HepG2 (cell line): ENCODE data around the gene CIITA. TPM values are rescaled to one million over a fixed set of nuclear protein-coding genes. Genes with fewer than 3 reads are reported as not detected.
A peak's percentile ranks its signal among the peaks of the same experiment; 100 is the strongest.

ENCODE experiments used
- CBX5 ChIP-seq: sonication (generic); formaldehyde crosslinking; IDR thresholded peaks from 2 replicates; pipeline ENCODE4 v1.4.0; 2020; ENCODE audit warnings: missing genetic modification reagents, borderline replicate concordance
- FOXA3 ChIP-seq: IDR thresholded peaks from 2 replicates; pipeline ENCODE4 v1.6.1; 2016; ENCODE audit warnings: missing genetic modification reagents, missing compliant biosample characterization
- GFI1 ChIP-seq: sonication (generic); formaldehyde crosslinking; IDR thresholded peaks from 2 replicates; pipeline ENCODE4 v1.5.0; 2020; ENCODE audit warnings: missing genetic modification reagents, mild to moderate bottlenecking, borderline replicate concordance
- KMT2A ChIP-seq: sonication (generic); formaldehyde crosslinking; IDR thresholded peaks from 2 replicates; pipeline ENCODE4 v1.4.0; 2020; ENCODE audit warnings: missing genetic modification reagents
- LCORL ChIP-seq, 2 experiments: fragments of 450-650 bp in 1 of 2; sonication (generic) in 1 of 2; formaldehyde crosslinking in 1 of 2; IDR thresholded peaks; 2 replicates each; pipeline versions ENCODE4 v1.5.0 to v1.6.1; 2017 to 2020; ENCODE audit warnings: antibody characterized with exemption in 1 of 2, missing genetic modification reagents in 1 of 2
- PITX1 ChIP-seq: sonication (generic); formaldehyde crosslinking; IDR thresholded peaks from 2 replicates; pipeline ENCODE4 v1.5.1; 2020; ENCODE audit warnings: mild to moderate bottlenecking, missing genetic modification reagents
- POLR2G ChIP-seq: fragments of 200-400 bp; formaldehyde crosslinking; IDR thresholded peaks from 2 replicates; pipeline ENCODE4 v1.6.1; 2018; ENCODE audit warnings: mild to moderate bottlenecking, low read depth, low read length, moderate library complexity
- SRSF1 ChIP-seq: fragments of 200-400 bp; formaldehyde crosslinking; optimal IDR thresholded peaks from 2 replicates; pipeline ENCODE3; 2017; ENCODE audit warnings: mild to moderate bottlenecking, low read depth, low read length, moderate library complexity
- TFDP2 ChIP-seq: sonication (generic); formaldehyde crosslinking; IDR thresholded peaks from 2 replicates; pipeline ENCODE4 v1.4.0; 2020; ENCODE audit warnings: missing genetic modification reagents
- THAP9 ChIP-seq: sonication (generic); formaldehyde crosslinking; IDR thresholded peaks from 2 replicates; pipeline ENCODE4; 2020; ENCODE audit warnings: missing genetic modification reagents, mild to moderate bottlenecking, borderline replicate concordance
- YEATS2 ChIP-seq: sonication (generic); formaldehyde crosslinking; IDR thresholded peaks from 2 replicates; pipeline ENCODE4 v1.4.0; 2020; ENCODE audit warnings: missing genetic modification reagents, borderline replicate concordance
- ZBTB1 ChIP-seq: sonication (generic); formaldehyde crosslinking; IDR thresholded peaks from 2 replicates; pipeline ENCODE4 v1.4.0; 2020; ENCODE audit warnings: missing genetic modification reagents, borderline replicate concordance
- ZNF136 ChIP-seq: sonication (generic); formaldehyde crosslinking; IDR thresholded peaks from 2 replicates; pipeline ENCODE4 v1.8.1; 2022; ENCODE audit warnings: low read depth, mild to moderate bottlenecking, moderate library complexity, missing genetic modification reagents
- ZNF180 ChIP-seq: sonication (generic); formaldehyde crosslinking; IDR thresholded peaks from 2 replicates; pipeline ENCODE4 v1.4.0; 2020; ENCODE audit warnings: low read depth, missing genetic modification reagents, borderline replicate concordance
- ZNF580 ChIP-seq: IDR thresholded peaks from 2 replicates; pipeline ENCODE4 v1.6.1; 2016; ENCODE audit warnings: low read depth, borderline replicate concordance
- ZNF883 ChIP-seq: sonication (generic); formaldehyde crosslinking; IDR thresholded peaks from 2 replicates; pipeline ENCODE4 v1.5.1; 2020; ENCODE audit warnings: mild to moderate bottlenecking, missing genetic modification reagents; ENCODE audit errors: not compliant biosample characterization
- polyA plus RNA-seq, 8 experiments: library from polyadenylated mRNA; depleted of rRNA in 3 of 8; stranded (reverse) in 7 of 8; unstranded in 1 of 8; fragments of >200 nt; fragmentation: Illumina TruSeq in 4 of 8; extraction: Trizol in 4 of 8; gene quantifications; 2 replicates each; pipeline versions ENCODE4 v1.2.1 to v1.2.3, GENCODE V29; 2011 to 2016; ENCODE audit warnings: low read depth in 4 of 8, missing spikeins in 1 of 8, mixed read lengths in 1 of 8; ENCODE audit not compliant: insufficient read depth in 1 of 8
- total RNA-seq, 5 experiments: library from RNA; depleted of rRNA; stranded (reverse); fragments of >200 nt; fragmentation: Illumina TruSeq; extraction: Trizol; gene quantifications; 2 replicates each; pipeline ENCODE4 v1.2.3, GENCODE V29; 2016; ENCODE audit warnings: low read depth in 1 of 5
- TF ChIP-seq, protein P1 (sequence below): sonication (generic); formaldehyde crosslinking; IDR thresholded peaks from 2 replicates; pipeline ENCODE4 v1.4.0; 2020; ENCODE audit warnings: low read depth, mild to moderate bottlenecking, missing genetic modification reagents
- TF ChIP-seq, protein P2 (sequence below): IDR thresholded peaks from 2 replicates; pipeline ENCODE4 v1.6.1; 2016
- TF ChIP-seq, protein P3 (sequence below): sonication (generic); formaldehyde crosslinking; IDR thresholded peaks from 2 replicates; pipeline ENCODE4 v1.4.0; 2020; ENCODE audit warnings: low read depth, mild to moderate bottlenecking, missing genetic modification reagents
- TF ChIP-seq, protein P4 (sequence below): sonication (generic); formaldehyde crosslinking; IDR thresholded peaks from 2 replicates; pipeline ENCODE4 v1.8.1; 2023; ENCODE audit warnings: missing genetic modification reagents, mild to moderate bottlenecking, borderline replicate concordance

The CIITA gene
- total and polyA plus RNA-seq, 2 of the 13 experiments (the other 11 are each of a cell fraction or from before 2014, with no cell fraction given), result 0.08 to 0.09 TPM

DNA sequence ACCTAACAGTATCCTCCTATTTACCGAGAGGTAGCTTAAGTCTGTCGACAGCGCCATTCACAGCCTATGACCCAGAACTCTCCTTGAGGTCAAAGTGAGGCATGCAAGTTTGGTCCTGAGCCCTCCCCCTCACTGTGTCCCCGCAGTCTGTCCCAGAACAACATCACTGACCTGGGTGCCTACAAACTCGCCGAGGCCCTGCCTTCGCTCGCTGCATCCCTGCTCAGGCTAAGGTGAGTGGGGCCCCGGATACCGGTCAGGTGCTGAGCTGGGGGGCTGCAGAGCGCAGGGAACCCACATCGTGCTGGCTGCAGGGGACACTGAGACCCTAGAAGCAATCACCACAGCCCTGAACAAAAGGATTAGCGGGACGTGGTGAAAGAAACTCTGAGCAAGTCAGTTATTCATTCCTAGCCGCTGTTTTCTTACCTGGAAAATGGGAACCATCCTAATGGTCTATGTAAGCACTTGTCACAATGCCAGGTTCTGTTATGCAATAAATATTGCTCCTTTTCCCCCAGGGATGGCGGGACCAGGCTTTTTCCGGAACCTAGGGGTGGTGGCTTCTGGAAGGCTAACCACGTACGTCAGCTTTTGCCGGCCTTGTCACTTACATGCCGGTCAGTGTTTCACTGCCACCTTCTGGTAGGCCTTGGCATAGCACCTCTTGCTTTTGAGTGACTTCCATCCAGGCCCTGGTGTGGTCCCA, 41.4 kb downstream of the CIITA start (continued):
- TF ChIP-seq ZNF883 (CRISPR knock-in tag) (peak; percentile 68), PITX1 (peak; percentile 64; the same call in 1 of the 2 replicates), ZNF136 (CRISPR knock-in tag) (0 out of 2 replicates have a peak, but pooled peaks have one; percentile 57), CBX5 (CRISPR knock-in tag) (peak; percentile 94), ZBTB1 (CRISPR knock-in tag) (no peak), SRSF1 (no peak), POLR2G (no peak), ZNF580 (CRISPR knock-in tag) (peak; percentile 77), KMT2A (CRISPR knock-in tag) (peak; percentile 54; the same call in 1 of the 2 replicates), THAP9 (peak; percentile 68; the same call in 1 of the 2 replicates), GFI1 (CRISPR knock-in tag) (0 out of 2 replicates have a peak, but pooled peaks have one; percentile 21), LCORL (IDR thresholded peaks at IDR 0.05) (no peak), LCORL (CRISPR knock-in tag; IDR thresholded peaks at IDR 0.05) (peak; percentile 73; the same call in 1 of the 2 replicates), YEATS2 (CRISPR knock-in tag) (peak; percentile 76; the same call in 1 of the 2 replicates), TFDP2 (CRISPR knock-in tag) (no peak), FOXA3 (CRISPR knock-in tag) (peak; percentile 52; the same call in 1 of the 2 replicates), ZNF180 (CRISPR knock-in tag) (no peak)
- TF ChIP-seq, protein P1, sequence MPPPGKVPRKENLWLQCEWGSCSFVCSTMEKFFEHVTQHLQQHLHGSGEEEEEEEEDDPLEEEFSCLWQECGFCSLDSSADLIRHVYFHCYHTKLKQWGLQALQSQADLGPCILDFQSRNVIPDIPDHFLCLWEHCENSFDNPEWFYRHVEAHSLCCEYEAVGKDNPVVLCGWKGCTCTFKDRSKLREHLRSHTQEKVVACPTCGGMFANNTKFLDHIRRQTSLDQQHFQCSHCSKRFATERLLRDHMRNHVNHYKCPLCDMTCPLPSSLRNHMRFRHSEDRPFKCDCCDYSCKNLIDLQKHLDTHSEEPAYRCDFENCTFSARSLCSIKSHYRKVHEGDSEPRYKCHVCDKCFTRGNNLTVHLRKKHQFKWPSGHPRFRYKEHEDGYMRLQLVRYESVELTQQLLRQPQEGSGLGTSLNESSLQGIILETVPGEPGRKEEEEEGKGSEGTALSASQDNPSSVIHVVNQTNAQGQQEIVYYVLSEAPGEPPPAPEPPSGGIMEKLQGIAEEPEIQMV (CRISPR knock-in tag), result peak; percentile 80; the same call in 1 of the 2 replicates
- TF ChIP-seq, protein P2, sequence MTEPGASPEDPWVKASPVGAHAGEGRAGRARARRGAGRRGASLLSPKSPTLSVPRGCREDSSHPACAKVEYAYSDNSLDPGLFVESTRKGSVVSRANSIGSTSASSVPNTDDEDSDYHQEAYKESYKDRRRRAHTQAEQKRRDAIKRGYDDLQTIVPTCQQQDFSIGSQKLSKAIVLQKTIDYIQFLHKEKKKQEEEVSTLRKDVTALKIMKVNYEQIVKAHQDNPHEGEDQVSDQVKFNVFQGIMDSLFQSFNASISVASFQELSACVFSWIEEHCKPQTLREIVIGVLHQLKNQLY, result no peak; the same call in 1 of the 2 replicates
- TF ChIP-seq, protein P3, sequence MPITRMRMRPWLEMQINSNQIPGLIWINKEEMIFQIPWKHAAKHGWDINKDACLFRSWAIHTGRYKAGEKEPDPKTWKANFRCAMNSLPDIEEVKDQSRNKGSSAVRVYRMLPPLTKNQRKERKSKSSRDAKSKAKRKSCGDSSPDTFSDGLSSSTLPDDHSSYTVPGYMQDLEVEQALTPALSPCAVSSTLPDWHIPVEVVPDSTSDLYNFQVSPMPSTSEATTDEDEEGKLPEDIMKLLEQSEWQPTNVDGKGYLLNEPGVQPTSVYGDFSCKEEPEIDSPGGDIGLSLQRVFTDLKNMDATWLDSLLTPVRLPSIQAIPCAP (CRISPR knock-in tag), result no peak
- TF ChIP-seq, protein P4, sequence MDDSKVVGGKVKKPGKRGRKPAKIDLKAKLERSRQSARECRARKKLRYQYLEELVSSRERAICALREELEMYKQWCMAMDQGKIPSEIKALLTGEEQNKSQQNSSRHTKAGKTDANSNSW (CRISPR knock-in tag), result no peak
